HUES64 (cell line): ENCODE results near the gene PHETA1.

Experiments used
- H3K27ac ChIP-seq: 2 replicates; pipeline ENCODE4 v1.7.0; 2013; ENCODE audit warnings: low read depth, low read length, inconsistent platforms
- H3K27me3 ChIP-seq: 2 replicates; pipeline ENCODE4 v1.6.1; 2013; ENCODE audit warnings: mild to moderate bottlenecking, low read length; ENCODE audit not compliant: insufficient read depth
- H3K36me3 ChIP-seq: 2 replicates; pipeline ENCODE4 v1.6.1; 2013; ENCODE audit warnings: mild to moderate bottlenecking, low read length; ENCODE audit not compliant: insufficient read depth
- H3K4me1 ChIP-seq: 2 replicates; pipeline ENCODE4 v1.6.1; 2013; ENCODE audit warnings: mild to moderate bottlenecking, low read length, moderate library complexity; ENCODE audit not compliant: insufficient read depth
- H3K4me3 ChIP-seq: 2 replicates; pipeline ENCODE4 v1.5.1; 2013; ENCODE audit warnings: mild to moderate bottlenecking, low read length, moderate library complexity
- H3K9ac ChIP-seq: 2 replicates; pipeline ENCODE4 v1.6.1; 2013; ENCODE audit warnings: mild to moderate bottlenecking, low read depth, low read length
- H3K9me3 ChIP-seq: 2 replicates; pipeline ENCODE4 v1.6.1; 2013; ENCODE audit warnings: low read depth, low read length; ENCODE audit not compliant: insufficient read depth
- WGBS: fragments of 150-250, 120-280 bp; methylation state at CpG from one replicate; pipeline ENCODE4 v1.1.7; 2013; ENCODE audit warnings: missing lambda C conversion rate; 5-methylcytosine and 5-hydroxymethylcytosine counted together

Gene PHETA1

GRCh38 chr12:111313833-111314259 is 55.0 kb downstream of the PHETA1 start:
- Histone ChIP-seq H3K27ac (no peak overlapping the region), H3K4me3 (no peak overlapping the region), H3K27me3 (no peaks in the 10 kb centered on the region), H3K4me1 (no peaks in the 10 kb centered on the region), H3K36me3 (no peaks in the 10 kb centered on the region), H3K9ac (no peak overlapping the region), H3K9me3 (no peaks in the 10 kb centered on the region)
- WGBS: 15% methylated on average over 8 of the region's 8 CpGs

GRCh38 chr12:111312708-111313107 is 56.2 kb downstream of the PHETA1 start:
- H3K27ac ChIP-seq: no peak overlapping the region
- 88% methylated on average over 5 of the region's 5 CpGs for WGBS
- no peaks in the 10 kb centered on the region for H3K27me3 ChIP-seq
- H3K36me3 ChIP-seq: no peaks in the 10 kb centered on the region
- no peak overlapping the region for H3K4me3 ChIP-seq
- no peak overlapping the region for H3K9ac ChIP-seq
- H3K9me3 ChIP-seq: no peaks in the 10 kb centered on the region
- H3K4me1 ChIP-seq: no peaks in the 10 kb centered on the region

GRCh38 chr12:111312016-111312415 is 56.9 kb downstream of the PHETA1 start:
- H3K9ac ChIP-seq: no peak overlapping the region
- H3K27me3 ChIP-seq: no peaks in the 10 kb centered on the region
- no peak overlapping the region for H3K27ac ChIP-seq
- no peak overlapping the region for H3K4me3 ChIP-seq
- H3K9me3 ChIP-seq: no peaks in the 10 kb centered on the region
- 93% methylated on average over 13 of the region's 13 CpGs for WGBS
- no peaks in the 10 kb centered on the region for H3K36me3 ChIP-seq
- no peaks in the 10 kb centered on the region for H3K4me1 ChIP-seq

- no peak overlapping the region for H3K9ac ChIP-seq
- H3K4me1 ChIP-seq: no peaks in the 10 kb centered on the region
- H3K9me3 ChIP-seq: no peaks in the 10 kb centered on the region
- no peak overlapping the region for H3K27ac ChIP-seq
- H3K27me3 ChIP-seq: no peaks in the 10 kb centered on the region
- H3K36me3 ChIP-seq: no peaks in the 10 kb centered on the region
- 93% methylated on average over 4 of the region's 4 CpGs for WGBS
- H3K4me3 ChIP-seq: no peak overlapping the region
These were observed 57.9 kb downstream of the PHETA1 start for GRCh38 chr12:111311011-111311410.
